Activated CD8-positive, alpha-beta T cell treated with anti-CD3 and anti-CD28 coated beads for 36 hours (primary cell): ENCODE data around the gene ARRDC5. TPM values are rescaled to one million over a fixed set of nuclear protein-coding genes. Genes with fewer than 3 reads are reported as not detected.

Experiments used
- ATAC-seq: fragments of 200-7000 bp; cut with Tn5 transposase; one replicate; pipeline ENCODE4 v1.10.0; 2021; ENCODE audit warnings: mild to moderate bottlenecking, moderate library complexity
- CTCF ChIA-PET: fragments of 350-600 bp; sonication (Branson Sonifier 250); formaldehyde crosslinking; loops from one replicate; lab custom pipeline; 2021; ENCODE audit warnings: antibody characterized with exemption; lab: Charles Lee
- POLR2A ChIA-PET: fragments of 350-600 bp; sonication (Branson Sonifier 250); formaldehyde crosslinking; loops from one replicate; lab custom pipeline; 2021; ENCODE audit warnings: antibody characterized with exemption; lab: Charles Lee
- DNase-seq: peaks from one replicate; pipeline ENCODE4 v3.0.0-alpha.2; 2020
- H3K27ac Mint-ChIP-seq: one replicate; pipeline ENCODE4 v1.8.0; 2021; ENCODE audit warnings: mild to moderate bottlenecking, mixed read lengths
- H3K27me3 Mint-ChIP-seq: one replicate; pipeline ENCODE4 v1.8.0; 2021; ENCODE audit warnings: mixed read lengths
- H3K36me3 Mint-ChIP-seq: one replicate; pipeline ENCODE4 v1.8.0; 2021; ENCODE audit warnings: low read depth, mixed read lengths
- H3K4me1 Mint-ChIP-seq: one replicate; pipeline ENCODE4 v1.8.0; 2021; ENCODE audit warnings: low read depth, mixed read lengths
- H3K4me3 Mint-ChIP-seq: one replicate; pipeline ENCODE4 v1.8.0; 2021; ENCODE audit warnings: mild to moderate bottlenecking, moderate library complexity, mixed read lengths
- H3K9me3 Mint-ChIP-seq: one replicate; pipeline ENCODE4 v1.8.0; 2021; ENCODE audit warnings: mixed read lengths
- CTCF ChIP-seq: fragments of 200-600 bp; IDR thresholded peaks from one replicate; pipeline ENCODE4 v1.8.0; 2022; ENCODE audit warnings: antibody characterized with exemption, mild to moderate bottlenecking
- intact Hi-C: fragments of 100-400 bp; cut with micrococcal nuclease; formaldehyde crosslinking; loops from one replicate; pipeline ENCODE4 v1.10.0; 2022
- microRNA-seq: library from miRNA; unstranded; fragments of <30 nt; microRNA quantifications from one replicate; pipeline ENCODE4 v1.2.0, GENCODE V29; 2022; ENCODE audit warnings: borderline microRNAs expressed, borderline replicate concordance
- total RNA-seq, 2 experiments: library from RNA; stranded (reverse); gene quantifications; one replicate each; pipeline ENCODE4 v1.2.3, GENCODE V29; 2021

ARRDC5 gene
- total RNA-seq, 2 experiments from 2014 or later = 0.18 to 0.20 TPM

- intact Hi-C loops = no loop called here
- Mint-ChIP-seq H3K27ac (no peak overlapping the region), H3K4me1 (peaks cover 5% of the 10 kb centered on the region), H3K36me3 (peaks cover 6% of the 10 kb centered on the region), H3K27me3 (no peaks in the 10 kb centered on the region), H3K9me3 (no peaks in the 10 kb centered on the region), H3K4me3 (no peak overlapping the region)
- DNase-seq = no peak
- ATAC-seq = no peak
- POLR2A ChIA-PET = interaction anchor here (1.0 to 1.3 kb wide), 2 partner anchors 13 to 35 kb away, joined by 3 to 8 read pairs; partner anchors contain the start of gene TICAM1
- CTCF ChIA-PET = interaction anchor here (1.5 to 4.8 kb wide), 2 partner anchors 19 to 35 kb away, joined by 3 to 30 read pairs; no protein-coding TSS in a partner anchor
- no peak for TF ChIP-seq CTCF
Observed at GRCh38 chr19:4844348-4845179, 58.1 kb downstream of the ARRDC5 start.

- H3K27me3 Mint-ChIP-seq = no peaks in the 10 kb centered on the region
- ChIA-PET POLR2A (interaction anchor here (1.3 kb wide), 1 partner anchor 12 kb away, joined by 8 read pairs; the partner anchor contains the start of gene TICAM1), CTCF (interaction anchor here (0.9 to 4.8 kb wide), 3 partner anchors 8 to 34 kb away, joined by 3 to 30 read pairs (median 3); no protein-coding TSS in a partner anchor)
- ATAC-seq (no peak), DNase-seq (no peak)
- H3K36me3 Mint-ChIP-seq = peaks cover 6% of the 10 kb centered on the region
- H3K27ac Mint-ChIP-seq = no peak overlapping the region
- no peak for TF ChIP-seq CTCF
- peaks cover 5% of the 10 kb centered on the region for H3K4me1 Mint-ChIP-seq
- H3K4me3 Mint-ChIP-seq = no peak overlapping the region
- no peaks in the 10 kb centered on the region for H3K9me3 Mint-ChIP-seq
- intact Hi-C loops = no loop called here
Observed at GRCh38 chr19:4843647-4843965, 59.1 kb downstream of the ARRDC5 start.

Small RNAs within 50 kb of the gene (microRNA-seq; reads per million reads assigned to microRNA genes)
- 1.2 reads per million for gene MIR4747

Other genes starting within 250 kb of the ARRDC5 start
- gene MYDGF, start 232.6 kb downstream of the ARRDC5 start, total RNA-seq = 10 to 100 TPM; 58.3 to 62.1 TPM
- 10 to 100 TPM; 60.4 to 64.0 TPM for gene DPP9, start 179.1 kb downstream of the ARRDC5 start, total RNA-seq
- 10 to 100 TPM; 11.4 TPM for gene FEM1A, start 111.2 kb downstream of the ARRDC5 start, total RNA-seq
- gene TICAM1, start 71.2 kb downstream of the ARRDC5 start, total RNA-seq = 10 to 100 TPM; 17.4 to 17.5 TPM
- 10 to 100 TPM; 15.5 to 23.5 TPM for gene PLIN3, start 35.2 kb downstream of the ARRDC5 start, total RNA-seq
- gene UHRF1, start 6.6 kb upstream of the ARRDC5 start, total RNA-seq = 100 to 1,000 TPM; 173 to 175 TPM
- 10 to 100 TPM; 46.3 to 46.6 TPM for gene KDM4B, start 66.2 kb upstream of the ARRDC5 start, total RNA-seq